ENCODE results near the gene PXN.

DNA sequence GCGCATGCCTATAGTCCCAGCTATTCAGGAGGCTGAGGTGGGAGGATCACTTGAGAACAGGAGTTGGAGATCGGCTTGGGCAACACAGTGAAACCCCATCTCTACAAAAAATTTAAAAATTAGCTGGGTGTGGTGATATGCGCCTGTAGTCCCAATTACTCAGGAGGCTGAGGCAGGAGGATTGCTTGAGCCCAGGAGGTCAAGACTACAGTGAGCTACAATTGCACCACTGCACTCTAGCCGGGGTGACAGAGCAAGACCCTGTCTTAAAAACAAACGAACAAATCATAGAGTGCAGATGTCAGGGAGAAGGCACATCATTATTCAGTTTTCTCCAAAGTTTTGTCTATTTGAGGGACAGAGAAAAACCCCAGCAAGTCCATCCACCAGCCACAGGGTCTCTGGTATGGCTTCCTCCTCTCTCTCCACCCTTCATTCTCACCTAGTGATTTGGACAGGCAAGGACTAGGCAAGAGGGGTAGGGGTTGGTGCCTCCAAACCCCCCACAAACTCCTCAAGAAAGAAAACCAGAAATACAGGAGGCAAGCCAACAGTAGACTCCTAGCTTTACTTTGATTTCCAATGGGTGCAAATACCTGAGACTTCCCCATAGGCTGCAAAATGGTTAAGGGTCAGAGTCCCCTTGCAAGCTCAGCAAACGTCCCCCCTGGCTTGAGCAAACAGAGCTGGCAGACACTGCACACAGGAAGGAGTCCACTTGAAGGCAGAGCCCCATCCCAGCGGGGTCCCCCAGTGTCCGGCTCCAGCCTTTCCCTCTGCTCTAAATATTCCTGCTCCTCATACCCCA is 38.1 kb downstream of the PXN start:
- TF ChIP-seq POLR2AphosphoS5 (IDR thresholded peaks at IDR 0.05; ENCODE audit: low read length), result no peak
- no peak for TF ChIP-seq POLR2AphosphoS2 (IDR thresholded peaks at IDR 0.05; ENCODE audit: low read depth, low read length)
- TF ChIP-seq TAF1 (IDR thresholded peaks at IDR 0.05; ENCODE audit: borderline replicate concordance, low read depth, low read length), result no peak
- no peak for TF ChIP-seq EP300 (IDR thresholded peaks at IDR 0.05; ENCODE audit: borderline replicate concordance in 1 of 2, control insufficient read depth in 1 of 2, low read depth in 2 of 2, low read length in 2 of 2)
- TF ChIP-seq, protein P1, sequence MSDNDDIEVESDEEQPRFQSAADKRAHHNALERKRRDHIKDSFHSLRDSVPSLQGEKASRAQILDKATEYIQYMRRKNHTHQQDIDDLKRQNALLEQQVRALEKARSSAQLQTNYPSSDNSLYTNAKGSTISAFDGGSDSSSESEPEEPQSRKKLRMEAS (IDR thresholded peaks at IDR 0.05; ENCODE audit: low read depth, low read length), result no peak
- no peak for TF ChIP-seq ELK1 (IDR thresholded peaks at IDR 0.05; ENCODE audit: low read depth, low read length)
